ENCODE measurements around the gene IL1B.

IL1B gene

GRCh38 chr2:112843288-112843687, 6.7 kb upstream of the IL1B start:
- no peak for TF ChIP-seq TAF1 (IDR thresholded peaks at IDR 0.05; ENCODE audit: borderline replicate concordance, insufficient read depth, low read length)
- TF ChIP-seq FOXP2 (optimal IDR thresholded peaks at IDR 0.05; ENCODE audit: borderline replicate concordance, extremely low read depth, extremely low read length, insufficient read depth) = no peak
- no peak for TF ChIP-seq POLR2AphosphoS5 (IDR thresholded peaks at IDR 0.05; ENCODE audit: low read depth, low read length)
- TF ChIP-seq, protein P1, sequence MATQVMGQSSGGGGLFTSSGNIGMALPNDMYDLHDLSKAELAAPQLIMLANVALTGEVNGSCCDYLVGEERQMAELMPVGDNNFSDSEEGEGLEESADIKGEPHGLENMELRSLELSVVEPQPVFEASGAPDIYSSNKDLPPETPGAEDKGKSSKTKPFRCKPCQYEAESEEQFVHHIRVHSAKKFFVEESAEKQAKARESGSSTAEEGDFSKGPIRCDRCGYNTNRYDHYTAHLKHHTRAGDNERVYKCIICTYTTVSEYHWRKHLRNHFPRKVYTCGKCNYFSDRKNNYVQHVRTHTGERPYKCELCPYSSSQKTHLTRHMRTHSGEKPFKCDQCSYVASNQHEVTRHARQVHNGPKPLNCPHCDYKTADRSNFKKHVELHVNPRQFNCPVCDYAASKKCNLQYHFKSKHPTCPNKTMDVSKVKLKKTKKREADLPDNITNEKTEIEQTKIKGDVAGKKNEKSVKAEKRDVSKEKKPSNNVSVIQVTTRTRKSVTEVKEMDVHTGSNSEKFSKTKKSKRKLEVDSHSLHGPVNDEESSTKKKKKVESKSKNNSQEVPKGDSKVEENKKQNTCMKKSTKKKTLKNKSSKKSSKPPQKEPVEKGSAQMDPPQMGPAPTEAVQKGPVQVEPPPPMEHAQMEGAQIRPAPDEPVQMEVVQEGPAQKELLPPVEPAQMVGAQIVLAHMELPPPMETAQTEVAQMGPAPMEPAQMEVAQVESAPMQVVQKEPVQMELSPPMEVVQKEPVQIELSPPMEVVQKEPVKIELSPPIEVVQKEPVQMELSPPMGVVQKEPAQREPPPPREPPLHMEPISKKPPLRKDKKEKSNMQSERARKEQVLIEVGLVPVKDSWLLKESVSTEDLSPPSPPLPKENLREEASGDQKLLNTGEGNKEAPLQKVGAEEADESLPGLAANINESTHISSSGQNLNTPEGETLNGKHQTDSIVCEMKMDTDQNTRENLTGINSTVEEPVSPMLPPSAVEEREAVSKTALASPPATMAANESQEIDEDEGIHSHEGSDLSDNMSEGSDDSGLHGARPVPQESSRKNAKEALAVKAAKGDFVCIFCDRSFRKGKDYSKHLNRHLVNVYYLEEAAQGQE (IDR thresholded peaks at IDR 0.05; ENCODE audit: insufficient read depth in 1 of 2, low read depth in 2 of 2, low read length in 2 of 2) = no peak
- TF ChIP-seq SIN3A (IDR thresholded peaks at IDR 0.05; ENCODE audit: borderline replicate concordance, insufficient read depth, low read length) = no peak

GRCh38 chr2:112841295-112842044, 4.9 kb upstream of the IL1B start:
- TF ChIP-seq, protein P1 (IDR thresholded peaks at IDR 0.05; ENCODE audit: insufficient read depth in 1 of 2, low read depth in 2 of 2, low read length in 2 of 2) = no peak
- no peak for TF ChIP-seq SIN3A (IDR thresholded peaks at IDR 0.05; ENCODE audit: borderline replicate concordance, insufficient read depth, low read length)
- TF ChIP-seq POLR2AphosphoS5 (IDR thresholded peaks at IDR 0.05; ENCODE audit: low read depth, low read length) = no peak

DNA sequence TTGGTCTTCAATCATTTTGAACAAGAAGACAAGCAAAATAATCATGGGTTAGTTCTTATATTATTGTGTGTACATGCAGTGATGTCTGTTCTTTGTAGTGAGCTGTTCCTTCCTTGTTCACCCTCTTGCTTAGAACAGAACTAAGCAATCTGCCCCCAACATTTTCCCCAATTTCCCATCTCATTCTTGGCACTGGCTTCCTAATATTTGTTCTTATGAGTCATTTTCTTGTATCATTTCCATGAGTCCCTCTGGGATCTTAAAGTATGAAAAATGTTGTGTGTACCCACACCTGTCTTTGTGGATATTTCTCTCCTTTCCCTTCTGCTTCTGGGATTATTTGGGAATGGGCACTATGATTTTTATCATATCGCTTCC, 3.5 kb upstream of the IL1B start:
- TF ChIP-seq SIN3A (IDR thresholded peaks at IDR 0.05; ENCODE audit: borderline replicate concordance, insufficient read depth, low read length) (no peak), POLR2AphosphoS5 (IDR thresholded peaks at IDR 0.05; ENCODE audit: low read depth, low read length) (no peak), TAF1 (IDR thresholded peaks at IDR 0.05; ENCODE audit: borderline replicate concordance, insufficient read depth, low read length) (no peak), FOXP2 (optimal IDR thresholded peaks at IDR 0.05; ENCODE audit: borderline replicate concordance, extremely low read depth, extremely low read length, insufficient read depth) (no peak)
- TF ChIP-seq, protein P1 (IDR thresholded peaks at IDR 0.05; ENCODE audit: insufficient read depth in 1 of 2, low read depth in 2 of 2, low read length in 2 of 2) = no peak

GRCh38 chr2:112839407-112840067, 3.0 kb upstream of the IL1B start:
- TF ChIP-seq, protein P1 (IDR thresholded peaks at IDR 0.05; ENCODE audit: insufficient read depth in 1 of 2, low read depth in 2 of 2, low read length in 2 of 2) = no peak
- TF ChIP-seq POLR2AphosphoS5 (IDR thresholded peaks at IDR 0.05; ENCODE audit: low read depth, low read length) (no peak), FOXP2 (optimal IDR thresholded peaks at IDR 0.05; ENCODE audit: borderline replicate concordance, extremely low read depth, extremely low read length, insufficient read depth) (no peak)
